GM12875 (cell line): ENCODE results near the gene NOTCH1.
"Not testable (repeated sequence)": the region's sequence is repeated elsewhere in the genome, so short reads cannot be mapped to it uniquely, and the experiment has no call there.

Source experiments
- H3K4me3 ChIP-seq: one replicate; pipeline ENCODE4 v1.5.1; 2011; ENCODE audit warnings: low read depth, low read length, control low read depth
- TF ChIP-seq, protein P1 (sequence below): IDR thresholded peaks from 2 replicates; pipeline ENCODE4 v1.5.1; 2011; ENCODE audit warnings: low read depth, mild to moderate bottlenecking, control low read depth, inconsistent platforms, low read length, moderate library complexity, borderline replicate concordance; ENCODE audit not compliant: insufficient read depth

NOTCH1 gene

DNA sequence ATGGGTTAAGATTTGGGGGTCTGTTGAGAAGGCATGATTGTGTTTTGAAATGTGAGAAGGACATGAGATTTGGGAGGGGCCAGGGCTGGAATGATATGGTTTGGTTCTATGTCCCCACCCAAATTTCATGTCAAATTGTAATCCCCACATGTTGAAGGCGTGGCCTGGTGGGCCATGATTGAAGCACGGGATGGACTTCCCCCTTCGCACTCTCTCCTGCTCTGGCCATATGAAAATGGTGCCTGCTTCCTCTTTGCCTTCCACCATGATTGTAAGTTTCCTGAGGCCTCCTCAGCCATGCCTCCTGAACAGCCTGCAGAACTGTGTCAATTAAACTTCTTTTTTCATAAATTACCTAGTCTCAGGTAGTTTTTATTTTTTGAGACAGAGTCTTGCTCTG is 14.7 kb upstream of the NOTCH1 start:
- TF ChIP-seq, protein P1, sequence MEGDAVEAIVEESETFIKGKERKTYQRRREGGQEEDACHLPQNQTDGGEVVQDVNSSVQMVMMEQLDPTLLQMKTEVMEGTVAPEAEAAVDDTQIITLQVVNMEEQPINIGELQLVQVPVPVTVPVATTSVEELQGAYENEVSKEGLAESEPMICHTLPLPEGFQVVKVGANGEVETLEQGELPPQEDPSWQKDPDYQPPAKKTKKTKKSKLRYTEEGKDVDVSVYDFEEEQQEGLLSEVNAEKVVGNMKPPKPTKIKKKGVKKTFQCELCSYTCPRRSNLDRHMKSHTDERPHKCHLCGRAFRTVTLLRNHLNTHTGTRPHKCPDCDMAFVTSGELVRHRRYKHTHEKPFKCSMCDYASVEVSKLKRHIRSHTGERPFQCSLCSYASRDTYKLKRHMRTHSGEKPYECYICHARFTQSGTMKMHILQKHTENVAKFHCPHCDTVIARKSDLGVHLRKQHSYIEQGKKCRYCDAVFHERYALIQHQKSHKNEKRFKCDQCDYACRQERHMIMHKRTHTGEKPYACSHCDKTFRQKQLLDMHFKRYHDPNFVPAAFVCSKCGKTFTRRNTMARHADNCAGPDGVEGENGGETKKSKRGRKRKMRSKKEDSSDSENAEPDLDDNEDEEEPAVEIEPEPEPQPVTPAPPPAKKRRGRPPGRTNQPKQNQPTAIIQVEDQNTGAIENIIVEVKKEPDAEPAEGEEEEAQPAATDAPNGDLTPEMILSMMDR: no peak
- no peak overlapping the region for H3K4me3 ChIP-seq

DNA sequence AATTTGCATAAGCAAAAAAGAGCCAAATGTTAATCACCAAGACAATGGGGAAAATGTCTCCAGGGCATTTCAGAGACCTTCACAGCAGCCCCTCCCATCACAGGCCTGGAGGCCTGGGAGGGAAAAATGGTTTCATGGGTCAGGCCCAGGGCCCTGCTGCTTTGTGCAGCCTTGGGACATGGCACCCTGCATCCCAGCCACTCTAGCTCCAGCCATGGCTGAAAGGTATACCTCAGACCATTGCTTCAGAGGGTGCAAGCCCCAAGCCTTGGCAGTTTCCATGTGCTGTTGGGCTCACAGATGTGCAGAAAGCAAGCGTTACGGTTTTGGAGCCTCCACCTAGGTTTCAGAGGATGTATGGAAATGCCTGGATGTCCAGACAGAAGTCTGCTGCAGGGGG is 13.5 kb upstream of the NOTCH1 start:
- not testable (repeated sequence) for H3K4me3 ChIP-seq

DNA sequence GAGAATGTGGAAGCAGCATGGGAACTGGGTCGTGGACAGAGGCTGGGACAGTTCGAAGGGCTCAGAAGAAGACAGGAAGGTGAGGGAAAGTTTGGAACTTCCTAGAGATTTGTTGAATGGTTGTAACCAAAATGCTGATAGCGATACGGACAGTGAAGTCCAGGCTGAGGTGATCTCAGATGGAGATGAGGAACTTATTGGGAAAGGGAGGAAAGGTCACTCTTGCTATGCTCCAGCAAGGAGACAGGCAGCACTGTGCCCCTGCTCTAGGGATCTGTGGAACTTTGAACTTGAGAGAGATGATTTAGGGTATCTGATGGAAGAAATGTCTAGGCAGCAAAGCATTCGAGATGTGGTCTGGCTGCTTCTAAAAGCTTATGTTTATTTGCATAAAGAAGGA is 13.0 kb upstream of the NOTCH1 start:
- not testable (repeated sequence) for H3K4me3 ChIP-seq

DNA sequence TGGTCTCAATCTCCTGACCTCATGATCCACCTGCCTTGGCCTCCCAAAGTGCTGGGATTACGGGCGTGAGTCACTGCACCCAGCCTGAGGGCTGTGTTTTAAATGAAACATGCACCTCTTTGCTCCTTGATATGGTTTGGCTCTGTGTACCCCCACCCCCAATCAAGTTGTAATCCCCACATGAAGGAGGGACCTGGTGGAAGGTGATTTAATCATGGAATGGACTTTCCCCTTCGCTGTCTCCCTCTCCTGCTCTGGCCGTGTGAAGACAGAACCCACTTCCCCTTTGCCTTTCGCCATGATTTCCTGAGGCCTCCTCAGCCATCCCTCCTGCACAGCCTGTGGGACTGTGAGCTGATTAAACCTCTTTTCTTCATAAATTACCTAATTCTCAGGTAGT is 12.5 kb upstream of the NOTCH1 start:
- TF ChIP-seq, protein P1: no peak
- no peak overlapping the region for H3K4me3 ChIP-seq

DNA sequence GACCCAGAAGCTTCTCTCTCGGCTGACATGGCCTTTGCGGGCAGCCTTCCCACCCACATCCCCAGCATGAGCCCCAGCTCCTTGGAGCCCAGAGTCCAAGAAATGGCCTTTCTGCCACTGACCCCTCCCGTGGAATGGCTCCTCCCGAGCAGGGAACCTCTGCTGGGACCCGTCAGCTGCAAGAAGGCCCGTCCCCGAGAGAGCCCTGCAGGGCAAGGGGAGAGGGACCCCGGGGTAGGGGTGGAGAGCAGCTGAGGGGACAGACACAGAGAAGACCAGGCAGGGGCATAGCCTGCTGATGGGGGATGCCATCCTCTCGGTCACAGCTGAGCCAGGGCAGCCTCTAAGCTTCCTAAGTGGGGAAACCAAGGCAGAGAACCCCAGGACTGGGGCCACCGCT is 11.2 kb upstream of the NOTCH1 start:
- no peak overlapping the region for H3K4me3 ChIP-seq
- TF ChIP-seq, protein P1: no peak

DNA sequence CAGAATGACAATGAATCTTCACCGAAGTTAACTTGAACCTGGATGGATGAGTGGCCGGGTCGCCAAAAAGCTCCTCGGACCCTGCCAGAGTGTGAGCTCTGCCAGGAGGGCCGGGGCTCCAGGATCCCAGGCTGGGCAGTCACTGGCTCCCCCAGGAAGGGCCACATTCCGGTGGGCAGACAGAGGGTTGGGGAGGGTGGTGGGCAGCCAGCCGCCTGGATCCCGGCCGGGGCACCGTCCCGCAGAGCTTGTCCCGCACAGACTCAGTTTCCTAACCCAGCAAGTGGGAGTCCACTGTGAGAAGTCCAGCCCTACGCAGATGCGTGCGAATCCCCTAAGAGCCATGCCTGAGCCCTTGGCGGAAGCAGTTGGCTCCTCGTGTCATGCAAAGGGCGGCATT is 10.3 kb upstream of the NOTCH1 start:
- TF ChIP-seq, protein P1: no peak
- no peak overlapping the region for H3K4me3 ChIP-seq

DNA sequence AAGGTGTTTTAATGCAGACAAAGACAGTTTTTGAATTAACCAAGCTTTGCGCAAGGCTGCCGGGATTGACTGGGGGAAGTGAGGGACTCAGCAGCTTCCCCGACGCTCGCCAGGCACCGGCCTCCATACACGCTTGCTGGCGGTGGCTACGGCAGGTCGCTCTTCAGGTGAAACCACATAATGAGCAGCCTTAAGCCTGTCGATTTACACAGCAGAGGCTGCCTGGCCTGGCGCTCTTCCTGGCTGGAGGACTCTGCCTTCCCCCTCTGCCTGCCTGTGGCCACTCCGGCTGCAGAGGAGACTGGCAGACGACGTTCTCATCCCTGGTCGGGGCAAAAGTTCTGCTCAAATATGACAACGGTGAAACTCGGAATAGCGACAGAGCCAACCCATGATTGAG is 9.0 kb upstream of the NOTCH1 start:
- H3K4me3 ChIP-seq: no peak overlapping the region
- TF ChIP-seq, protein P1: no peak

DNA sequence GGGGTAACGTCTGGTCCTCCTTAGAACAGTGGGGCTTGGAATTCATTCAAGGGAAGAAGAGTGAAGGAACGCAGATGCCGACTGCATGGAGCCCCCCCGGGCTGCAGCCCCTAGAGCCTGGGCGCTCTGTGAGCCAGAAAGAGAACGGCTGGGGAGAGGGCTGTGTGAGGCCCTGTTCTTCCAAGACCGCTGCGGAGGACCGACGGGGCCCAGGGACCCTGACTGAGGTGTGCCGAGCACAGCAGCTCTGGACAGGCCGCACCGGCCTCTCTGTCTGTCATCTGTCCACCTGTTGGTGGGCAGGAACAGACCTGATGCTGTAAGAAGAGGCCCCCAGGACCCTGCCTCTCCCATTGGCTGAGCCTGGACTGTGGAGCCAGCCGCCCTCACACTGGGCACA is 7.7 kb upstream of the NOTCH1 start:
- TF ChIP-seq, protein P1: no peak
- H3K4me3 ChIP-seq: no peak overlapping the region
